ENCODE measurements around the gene C4orf46. TPM values are rescaled to one million over a fixed set of nuclear protein-coding genes. Genes with fewer than 3 reads are reported as not detected.

C4orf46 gene
- total RNA-seq, 2 experiments from 2014 or later = 2.6 to 3.1 TPM

DNA sequence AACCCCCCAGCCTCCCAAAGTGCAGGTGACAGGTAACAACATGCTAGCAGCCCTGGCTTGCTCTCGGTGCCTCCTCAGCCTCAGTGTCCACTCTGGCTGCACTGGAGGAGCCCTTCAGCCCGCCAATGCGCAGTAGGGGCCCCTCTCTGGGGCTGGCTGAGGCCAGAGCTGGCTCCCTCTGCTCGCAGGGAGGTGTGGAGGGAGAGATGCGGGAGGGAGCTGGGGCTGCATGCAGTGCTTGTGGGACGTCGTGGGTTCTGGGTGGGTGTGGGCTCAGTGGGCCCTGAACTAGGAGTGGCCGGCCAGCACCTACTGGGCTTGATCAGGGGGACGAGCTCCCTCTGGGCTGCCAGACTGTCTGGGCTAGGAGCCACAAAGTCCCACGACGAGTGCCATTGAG lies 14.4 kb downstream of the C4orf46 start:
- intact Hi-C loops (cut with DNase I, micrococcal nuclease) = no loop called here
- no peak overlapping the region for H3K4me3 Mint-ChIP-seq
- Histone ChIP-seq H3K36me3 (ENCODE audit: insufficient read depth, low read length) (no peaks in the 10 kb centered on the region), H3K27ac (ENCODE audit: low read depth in 1 of 2, low read length in 2 of 2) (no peak overlapping the region), H3K27me3 (ENCODE audit: control insufficient read depth in 1 of 2, insufficient read depth in 2 of 2, low read length in 2 of 2) (no peaks in the 10 kb centered on the region), H3K4me1 (ENCODE audit: insufficient read depth, low read length) (no peaks in the 10 kb centered on the region), H3K9me3 (ENCODE audit: control insufficient read depth in 1 of 2, insufficient read depth in 1 of 2, low read length in 2 of 2) (peaks cover 0 to 4% of the 10 kb centered on the region in 2 experiments), H3K4me3 (ENCODE audit: low read length) (no peak overlapping the region)
- peaks cover 15% of the 10 kb centered on the region for H3K27me3 Mint-ChIP-seq
- DNase-seq (no peak), ATAC-seq (ENCODE audit: poor library complexity) (no peak)
- ChIA-PET POLR2A (no interaction called here), CTCF (no interaction called here)
- no peak overlapping the region for H3K27ac Mint-ChIP-seq
- peaks cover 9% of the 10 kb centered on the region for H3K4me1 Mint-ChIP-seq (ENCODE audit: low read depth)
- TF ChIP-seq, protein P1, sequence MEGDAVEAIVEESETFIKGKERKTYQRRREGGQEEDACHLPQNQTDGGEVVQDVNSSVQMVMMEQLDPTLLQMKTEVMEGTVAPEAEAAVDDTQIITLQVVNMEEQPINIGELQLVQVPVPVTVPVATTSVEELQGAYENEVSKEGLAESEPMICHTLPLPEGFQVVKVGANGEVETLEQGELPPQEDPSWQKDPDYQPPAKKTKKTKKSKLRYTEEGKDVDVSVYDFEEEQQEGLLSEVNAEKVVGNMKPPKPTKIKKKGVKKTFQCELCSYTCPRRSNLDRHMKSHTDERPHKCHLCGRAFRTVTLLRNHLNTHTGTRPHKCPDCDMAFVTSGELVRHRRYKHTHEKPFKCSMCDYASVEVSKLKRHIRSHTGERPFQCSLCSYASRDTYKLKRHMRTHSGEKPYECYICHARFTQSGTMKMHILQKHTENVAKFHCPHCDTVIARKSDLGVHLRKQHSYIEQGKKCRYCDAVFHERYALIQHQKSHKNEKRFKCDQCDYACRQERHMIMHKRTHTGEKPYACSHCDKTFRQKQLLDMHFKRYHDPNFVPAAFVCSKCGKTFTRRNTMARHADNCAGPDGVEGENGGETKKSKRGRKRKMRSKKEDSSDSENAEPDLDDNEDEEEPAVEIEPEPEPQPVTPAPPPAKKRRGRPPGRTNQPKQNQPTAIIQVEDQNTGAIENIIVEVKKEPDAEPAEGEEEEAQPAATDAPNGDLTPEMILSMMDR (IDR thresholded peaks at IDR 0.05) = no peak
- H3K9me3 Mint-ChIP-seq = no peaks in the 10 kb centered on the region
- no peaks in the 10 kb centered on the region for H3K36me3 Mint-ChIP-seq (ENCODE audit: low read depth)

DNA sequence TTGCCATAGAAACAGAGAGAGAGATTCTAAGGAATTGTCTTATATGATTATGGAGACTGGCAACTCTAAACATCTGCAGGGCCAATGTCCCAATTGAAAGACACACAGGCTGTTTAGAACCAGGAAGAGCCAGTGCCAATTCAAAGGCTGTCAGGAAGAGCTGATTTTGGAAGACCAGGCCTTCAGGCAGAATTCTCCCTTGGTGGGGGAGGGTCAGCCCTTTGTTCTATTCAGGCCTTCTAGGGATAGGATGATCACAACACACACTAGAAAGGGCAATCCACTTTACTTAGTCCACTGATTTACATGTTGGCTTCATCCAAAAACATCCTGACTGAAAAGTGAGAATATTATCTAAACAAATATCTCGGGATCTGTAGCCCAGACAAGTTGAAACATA lies 15.2 kb downstream of the C4orf46 start:
- CTCF ChIA-PET = no interaction called here
- Mint-ChIP-seq H3K27me3 (peaks cover 15% of the 10 kb centered on the region), H3K36me3 (ENCODE audit: low read depth) (no peaks in the 10 kb centered on the region), H3K4me3 (no peak overlapping the region), H3K4me1 (ENCODE audit: low read depth) (peaks cover 11% of the 10 kb centered on the region), H3K27ac (no peak overlapping the region), H3K9me3 (no peaks in the 10 kb centered on the region)
- H3K4me3 ChIP-seq (ENCODE audit: low read length) = no peak overlapping the region
- intact Hi-C loops (cut with DNase I, micrococcal nuclease) = no loop called here
- H3K27me3 ChIP-seq (ENCODE audit: control insufficient read depth in 1 of 2, insufficient read depth in 2 of 2, low read length in 2 of 2) = no peaks in the 10 kb centered on the region
- no peak for ATAC-seq (ENCODE audit: poor library complexity)
- H3K9me3 ChIP-seq (ENCODE audit: control insufficient read depth in 1 of 2, insufficient read depth in 1 of 2, low read length in 2 of 2) = peaks cover 0 to 4% of the 10 kb centered on the region in 2 experiments
- no peak overlapping the region for H3K27ac ChIP-seq (ENCODE audit: low read depth in 1 of 2, low read length in 2 of 2)
- TF ChIP-seq, protein P1 (IDR thresholded peaks at IDR 0.05) = no peak
- POLR2A ChIA-PET = no interaction called here
- H3K36me3 ChIP-seq (ENCODE audit: insufficient read depth, low read length) = no peaks in the 10 kb centered on the region
- DNase-seq = no peak
- no peaks in the 10 kb centered on the region for H3K4me1 ChIP-seq (ENCODE audit: insufficient read depth, low read length)

DNA sequence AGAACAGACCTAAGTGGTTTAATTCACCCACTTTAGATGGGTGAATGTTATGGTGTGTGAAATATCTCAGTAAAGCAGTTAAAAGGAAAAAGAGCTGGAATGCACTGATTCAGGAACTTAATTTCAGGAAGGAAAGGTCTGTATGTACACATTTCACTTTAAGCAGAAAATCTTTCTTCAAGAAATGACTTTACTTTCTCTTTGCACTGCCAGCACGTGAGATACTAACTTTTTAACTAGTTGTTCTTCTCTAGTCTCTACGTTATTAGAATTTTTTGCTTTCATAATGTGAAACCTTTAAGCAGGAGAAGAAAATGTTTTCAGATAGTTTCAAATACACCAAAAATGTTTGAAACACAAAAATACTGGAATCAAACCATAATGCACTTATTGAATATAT lies 18.8 kb downstream of the C4orf46 start:
- no peaks in the 10 kb centered on the region for H3K9me3 Mint-ChIP-seq
- ATAC-seq (ENCODE audit: poor library complexity) (no peak), DNase-seq (peak in 1 of 14 experiments; percentile 4)
- TF ChIP-seq, protein P1 (IDR thresholded peaks at IDR 0.05) = no peak
- H3K4me1 ChIP-seq (ENCODE audit: insufficient read depth, low read length) = no peaks in the 10 kb centered on the region
- POLR2A ChIA-PET = interaction anchor here (1.5 kb wide), 1 partner anchor 18 kb away, joined by 3 read pairs; the partner anchor contains the start of gene C4orf46
- peaks cover 7% of the 10 kb centered on the region for H3K27me3 Mint-ChIP-seq
- H3K4me1 Mint-ChIP-seq (ENCODE audit: low read depth) = peaks cover 11% of the 10 kb centered on the region
- intact Hi-C loops (cut with DNase I, micrococcal nuclease) = no loop called here
- H3K4me3 ChIP-seq (ENCODE audit: low read length) = peak overlapping the region; percentile 10
- no peaks in the 10 kb centered on the region for H3K27me3 ChIP-seq (ENCODE audit: control insufficient read depth in 1 of 2, insufficient read depth in 2 of 2, low read length in 2 of 2)
- H3K9me3 ChIP-seq (ENCODE audit: control insufficient read depth in 1 of 2, insufficient read depth in 1 of 2, low read length in 2 of 2) = peaks cover 0 to 4% of the 10 kb centered on the region in 2 experiments
- peak overlapping the region; percentile 39 for H3K4me3 Mint-ChIP-seq
- H3K27ac ChIP-seq (ENCODE audit: low read depth in 1 of 2, low read length in 2 of 2) = no peak overlapping the region
- no peaks in the 10 kb centered on the region for H3K36me3 ChIP-seq (ENCODE audit: insufficient read depth, low read length)
- H3K36me3 Mint-ChIP-seq (ENCODE audit: low read depth) = no peaks in the 10 kb centered on the region
- no peak overlapping the region for H3K27ac Mint-ChIP-seq
- CTCF ChIA-PET = no interaction called here
